Mucosa of stomach (tissue), 1 donor: ENCODE measurements around the gene RERE.

Source experiments
- H3K27me3 ChIP-seq: one replicate; pipeline ENCODE4 v1.7.0; 2013; ENCODE audit warnings: mild to moderate bottlenecking, low read length; ENCODE audit not compliant: control insufficient read depth, insufficient read depth
- H3K36me3 ChIP-seq: one replicate; pipeline ENCODE4 v1.7.0; 2013; ENCODE audit warnings: low read length; ENCODE audit not compliant: control insufficient read depth, insufficient read depth
- H3K4me1 ChIP-seq: one replicate; pipeline ENCODE4 v1.7.0; 2013; ENCODE audit warnings: mild to moderate bottlenecking, low read length; ENCODE audit not compliant: control insufficient read depth, insufficient read depth
- H3K4me3 ChIP-seq: one replicate; pipeline ENCODE4 v1.7.0; 2013; ENCODE audit warnings: low read length
- H3K9ac ChIP-seq: one replicate; pipeline ENCODE4 v1.7.0; 2013; ENCODE audit warnings: mild to moderate bottlenecking, low read length, moderate library complexity
- H3K9me3 ChIP-seq: one replicate; pipeline ENCODE4 v1.7.0; 2013; ENCODE audit warnings: mild to moderate bottlenecking, low read length, moderate library complexity; ENCODE audit not compliant: control insufficient read depth
- donor health status: Pancreatic carcinoma.

RERE gene

GRCh38 chr1:8817412-8818324 lies at the start of gene RERE:
TSS of gene RERE (minus strand) at chr1:8817640.
- peaks cover 29% of the 10 kb centered on the region for H3K4me1 ChIP-seq
- no peaks in the 10 kb centered on the region for H3K27me3 ChIP-seq
- H3K9me3 ChIP-seq, result no peaks in the 10 kb centered on the region
- no peaks in the 10 kb centered on the region for H3K36me3 ChIP-seq
- H3K9ac ChIP-seq, result peak within 1 kb of the TSS; percentile 99
- peak within 1 kb of the TSS; percentile 78 for H3K4me3 ChIP-seq

- peaks cover 37% of the 10 kb centered on the region for H3K36me3 ChIP-seq
- no peaks in the 10 kb centered on the region for H3K9me3 ChIP-seq
- H3K27me3 ChIP-seq, result no peaks in the 10 kb centered on the region
- H3K4me3 ChIP-seq, result no peak overlapping the region
- H3K9ac ChIP-seq, result no peak overlapping the region
- peaks cover 5% of the 10 kb centered on the region for H3K4me1 ChIP-seq
Observed at GRCh38 chr1:8866792-8867415, 49.5 kb upstream of the RERE start.

- peaks cover 3% of the 10 kb centered on the region for H3K4me1 ChIP-seq
- no peak overlapping the region for H3K9ac ChIP-seq
- H3K36me3 ChIP-seq, result peaks cover 35% of the 10 kb centered on the region
- no peaks in the 10 kb centered on the region for H3K27me3 ChIP-seq
- no peaks in the 10 kb centered on the region for H3K9me3 ChIP-seq
- H3K4me3 ChIP-seq, result no peak overlapping the region
Observed at GRCh38 chr1:8866173-8866791, 48.8 kb upstream of the RERE start.

- Histone ChIP-seq H3K36me3 (peaks cover 35% of the 10 kb centered on the region), H3K9me3 (no peaks in the 10 kb centered on the region), H3K9ac (no peak overlapping the region), H3K4me1 (no peaks in the 10 kb centered on the region), H3K27me3 (no peaks in the 10 kb centered on the region), H3K4me3 (no peak overlapping the region)
Observed at GRCh38 chr1:8864713-8865344, 47.4 kb upstream of the RERE start.

- Histone ChIP-seq H3K9me3 (no peaks in the 10 kb centered on the region), H3K4me3 (no peak overlapping the region), H3K4me1 (peaks cover 6% of the 10 kb centered on the region), H3K27me3 (no peaks in the 10 kb centered on the region), H3K36me3 (peaks cover 35% of the 10 kb centered on the region), H3K9ac (no peak overlapping the region)
Observed at GRCh38 chr1:8863794-8864233, 46.4 kb upstream of the RERE start.

GRCh38 chr1:8863138-8863537 lies 45.7 kb upstream of the RERE start:
- Histone ChIP-seq H3K4me3 (no peak overlapping the region), H3K9me3 (no peaks in the 10 kb centered on the region), H3K4me1 (peaks cover 13% of the 10 kb centered on the region), H3K9ac (no peak overlapping the region), H3K27me3 (no peaks in the 10 kb centered on the region), H3K36me3 (peaks cover 35% of the 10 kb centered on the region)

- Histone ChIP-seq H3K27me3 (no peaks in the 10 kb centered on the region), H3K9ac (no peak overlapping the region), H3K4me3 (no peak overlapping the region), H3K9me3 (no peaks in the 10 kb centered on the region), H3K36me3 (peaks cover 35% of the 10 kb centered on the region), H3K4me1 (peaks cover 17% of the 10 kb centered on the region)
Observed at GRCh38 chr1:8862528-8862927, 45.1 kb upstream of the RERE start.

GRCh38 chr1:8860738-8861516 lies 43.5 kb upstream of the RERE start:
- Histone ChIP-seq H3K9me3 (no peaks in the 10 kb centered on the region), H3K9ac (no peak overlapping the region), H3K4me3 (no peak overlapping the region), H3K36me3 (peaks cover 35% of the 10 kb centered on the region), H3K4me1 (peaks cover 17% of the 10 kb centered on the region), H3K27me3 (no peaks in the 10 kb centered on the region)

GRCh38 chr1:8858888-8859706 lies 41.7 kb upstream of the RERE start:
- Histone ChIP-seq H3K9me3 (no peaks in the 10 kb centered on the region), H3K4me1 (peaks cover 17% of the 10 kb centered on the region), H3K27me3 (no peaks in the 10 kb centered on the region), H3K36me3 (peaks cover 23% of the 10 kb centered on the region), H3K9ac (no peak overlapping the region), H3K4me3 (no peak overlapping the region)

GRCh38 chr1:8858112-8858668 lies 40.8 kb upstream of the RERE start:
- Histone ChIP-seq H3K4me3 (no peak overlapping the region), H3K27me3 (no peaks in the 10 kb centered on the region), H3K36me3 (peaks cover 20% of the 10 kb centered on the region), H3K9ac (no peak overlapping the region), H3K4me1 (peaks cover 17% of the 10 kb centered on the region), H3K9me3 (no peaks in the 10 kb centered on the region)
